ENCODE results near the gene GON4L.
"Not testable (repeated sequence)": the region's sequence is repeated elsewhere in the genome, so short reads cannot be mapped to it uniquely, and the experiment has no call there.

The GON4L gene

GRCh38 chr1:155873860-155874259, 16.8 kb upstream of the GON4L start:
- DNase-seq: no peak

DNA sequence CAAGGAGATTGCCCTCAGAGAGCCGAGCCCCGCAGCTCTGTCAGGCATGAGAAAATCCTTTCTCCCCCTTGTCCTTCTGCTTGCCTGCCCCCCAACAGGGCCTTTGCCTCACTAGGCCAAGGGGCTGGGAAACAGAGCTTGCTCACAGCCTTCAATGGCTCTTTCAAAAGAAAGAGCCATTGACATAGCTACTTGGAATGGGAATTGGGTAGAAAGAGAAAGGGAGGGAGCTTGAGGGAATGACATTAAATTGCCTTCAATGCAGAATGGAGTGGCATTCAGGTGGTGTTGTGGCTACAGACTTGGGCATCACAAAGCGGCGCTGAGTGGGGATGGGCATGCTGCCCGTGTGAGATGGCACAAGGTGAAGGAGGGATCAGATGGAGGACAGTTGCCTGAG, 15.5 kb upstream of the GON4L start:
- no peak for DNase-seq

DNA sequence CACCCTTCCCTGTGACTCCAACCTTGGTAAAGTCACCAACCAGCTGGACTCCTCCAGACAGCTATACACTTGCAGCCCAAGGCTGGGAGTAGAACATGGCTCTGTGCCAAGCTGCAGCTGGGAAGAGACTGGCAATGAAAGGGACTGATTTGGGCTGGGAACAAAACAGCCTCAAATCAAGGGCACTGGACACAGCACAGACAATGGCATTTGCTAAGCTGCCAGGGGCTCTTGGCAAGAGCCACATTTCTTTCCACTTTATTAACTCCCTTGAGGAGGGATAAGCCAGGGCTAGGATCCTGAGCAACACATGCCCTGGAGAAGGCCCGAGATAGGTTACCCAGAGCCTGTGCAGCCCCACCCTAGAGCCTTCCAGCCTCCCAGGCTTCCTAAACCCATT, 14.4 kb upstream of the GON4L start:
- DNase-seq: no peak

- no peak for DNase-seq
Observed at GRCh38 chr1:155867766-155868165, 10.8 kb upstream of the GON4L start.

DNA sequence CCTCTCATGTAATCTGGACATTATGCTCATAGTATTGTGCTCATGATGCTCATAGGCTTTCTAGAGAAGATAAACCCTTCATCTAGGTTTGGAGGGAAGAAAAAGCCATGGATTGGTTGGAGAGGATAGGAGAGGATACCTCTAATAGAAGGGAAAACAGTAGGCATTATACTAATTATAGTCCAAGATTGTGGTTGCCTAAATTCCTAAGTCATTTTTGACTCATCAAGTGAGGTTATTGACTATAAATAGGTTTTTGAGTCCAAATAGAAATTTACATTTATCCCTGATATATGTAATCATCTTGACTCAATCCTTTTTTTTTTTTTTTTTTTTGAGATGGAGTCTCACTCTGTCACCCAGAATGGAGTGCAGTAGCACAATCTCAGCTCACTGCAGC, 7.4 kb upstream of the GON4L start:
- DNase-seq: no peak

- no peak for DNase-seq
Observed at GRCh38 chr1:155861896-155862295, 4.9 kb upstream of the GON4L start.

GRCh38 chr1:155860970-155861510, 4.0 kb upstream of the GON4L start:
- no peak for DNase-seq

GRCh38 chr1:155859881-155860871, 3.2 kb upstream of the GON4L start:
- DNase-seq: no peak

DNA sequence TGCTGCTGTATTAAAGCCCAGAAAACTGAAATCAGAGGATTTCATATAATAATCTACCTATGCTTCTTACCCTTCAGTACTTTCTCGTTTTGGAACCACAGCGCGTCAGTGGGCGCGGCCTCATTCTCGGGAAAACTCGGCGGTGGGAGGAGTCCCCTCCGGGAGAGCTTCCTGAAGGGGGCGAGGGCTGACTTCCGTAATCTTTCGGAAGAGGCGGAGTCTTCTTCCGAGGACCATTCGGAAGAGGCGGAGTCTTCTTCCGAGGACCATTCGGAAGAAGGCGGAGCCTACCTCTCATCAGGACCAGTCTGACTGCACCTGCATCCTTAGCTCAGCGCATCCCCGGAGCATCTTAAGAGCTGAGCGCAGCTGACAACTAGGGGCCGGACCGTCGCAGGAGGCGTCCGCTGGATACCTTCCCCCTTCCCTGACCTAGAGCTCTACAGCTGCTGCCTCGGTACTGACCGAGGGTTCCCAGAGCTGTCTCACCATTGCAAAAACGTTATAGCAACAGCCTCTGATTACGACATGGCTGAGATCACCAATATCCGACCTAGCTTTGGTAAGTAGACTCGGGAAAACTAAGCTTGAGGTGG, 2.3 kb upstream of the GON4L start, which contains the start of gene SYT11:
TSS of gene SYT11 (plus strand) at position 334 of the 596 bp plus-strand sequence. CDS start at position 529, 195 bp downstream.
- peak; percentile 79 to 85 for DNase-seq

- DNase-seq: peak; percentile 79 to 85
Observed at GRCh38 chr1:155858800-155859233, 1.8 kb upstream of the GON4L start.

DNA sequence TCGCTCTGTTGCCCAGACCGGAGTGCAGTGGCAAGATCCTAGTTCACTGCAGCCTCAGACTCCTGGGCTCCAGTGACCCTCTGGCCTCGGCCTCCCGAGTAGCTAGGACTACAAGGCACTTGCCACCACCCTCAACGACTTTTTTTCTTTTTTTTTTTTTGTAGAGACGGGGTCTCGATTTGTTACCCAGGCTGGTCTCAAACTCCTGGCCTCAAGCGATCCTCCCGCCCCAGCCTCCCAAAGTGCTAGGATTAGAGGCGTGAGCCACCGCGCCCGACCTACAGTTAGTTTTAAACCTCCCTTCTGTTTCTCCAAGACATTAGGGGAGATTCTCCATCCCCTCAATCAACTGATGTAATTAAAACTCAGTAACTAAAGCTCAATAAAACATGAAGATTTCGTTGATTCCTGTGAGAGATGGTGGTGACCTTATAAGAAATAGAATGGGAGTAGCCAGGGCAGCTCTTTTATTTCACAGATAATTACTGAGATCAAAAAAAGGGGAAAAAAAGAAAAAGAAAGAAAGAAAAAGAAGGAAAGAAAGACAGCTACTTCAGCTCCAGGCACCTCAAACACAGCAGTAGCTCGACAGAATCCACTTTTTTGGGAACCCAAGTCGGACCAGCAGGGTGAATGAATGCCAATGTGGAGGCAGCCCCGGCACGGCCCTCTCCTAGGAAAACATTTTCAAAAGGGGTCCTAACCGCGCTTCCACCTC, 598 bp downstream of the GON4L start:
- no peak for DNase-seq

GRCh38 chr1:155850345-155850744, 6.7 kb downstream of the GON4L start:
- no peak for DNase-seq

DNA sequence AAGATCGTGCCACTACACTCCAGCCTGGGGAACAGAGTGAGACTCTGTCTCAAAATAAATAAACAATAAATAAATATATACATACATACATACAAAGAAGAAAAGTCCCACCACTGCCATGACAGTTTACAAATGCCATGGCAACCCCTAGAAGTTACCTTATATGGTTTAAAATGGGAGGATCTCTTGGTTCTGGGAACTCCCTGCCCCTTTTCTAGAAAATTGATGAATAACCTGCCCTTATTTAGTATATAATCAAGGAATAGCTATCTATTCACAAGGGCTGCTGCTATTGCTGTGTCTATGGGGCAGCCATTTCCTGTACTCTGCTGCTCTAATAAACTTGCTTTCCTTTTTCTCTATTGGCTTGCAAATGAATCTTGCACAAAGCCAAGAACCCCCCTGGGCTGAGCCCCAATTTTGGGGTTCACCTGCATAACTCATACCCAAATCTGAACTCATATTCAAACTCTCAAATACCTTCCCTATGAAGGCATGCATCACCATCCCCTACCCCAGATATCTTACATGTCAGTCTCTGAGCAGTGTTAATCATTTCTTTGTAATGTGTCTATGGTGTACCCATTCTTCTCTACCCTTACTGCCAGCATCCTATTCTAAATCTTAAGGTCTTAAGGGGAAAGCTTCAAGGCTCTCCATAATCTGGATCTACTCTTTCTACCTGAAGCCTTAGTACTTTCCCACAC, 9.0 kb downstream of the GON4L start:
- no peak for DNase-seq

DNA sequence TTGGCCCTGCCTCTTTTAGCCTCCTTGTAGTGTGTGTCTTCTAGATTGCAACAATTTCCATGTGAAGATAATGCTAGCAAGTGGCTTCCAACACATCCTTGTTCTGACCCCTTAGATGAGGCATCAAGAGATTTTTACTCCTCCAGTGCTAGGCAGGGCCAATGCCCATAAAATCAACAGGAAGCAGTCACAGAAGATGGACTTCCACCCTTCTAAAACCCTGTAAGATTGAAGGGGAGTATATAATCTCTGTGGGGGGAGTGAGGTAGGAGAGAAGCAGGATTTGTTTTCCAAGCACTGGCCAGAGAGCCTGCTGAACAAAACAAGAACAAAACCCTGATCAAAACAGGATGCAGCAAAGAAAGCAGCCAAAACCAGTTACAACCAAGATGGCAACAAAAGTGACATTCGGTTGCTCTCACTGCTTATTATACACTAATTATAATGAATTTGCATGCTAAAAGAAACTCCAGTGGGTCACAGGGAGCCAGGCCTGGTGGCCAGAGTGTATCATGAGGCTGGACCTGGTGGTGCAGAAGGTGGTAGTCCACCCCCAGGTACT, 12.1 kb downstream of the GON4L start:
- DNase-seq: no peak

GRCh38 chr1:155840386-155840785, 16.6 kb downstream of the GON4L start:
- DNase-seq: no peak

GRCh38 chr1:155835548-155835947, 21.5 kb downstream of the GON4L start:
- no peak for DNase-seq

- DNase-seq: not testable (repeated sequence)
Observed at GRCh38 chr1:155834927-155835399, 22.1 kb downstream of the GON4L start.

GRCh38 chr1:155834296-155834926, 22.6 kb downstream of the GON4L start:
- no peak for DNase-seq

GRCh38 chr1:155833665-155834295, 23.2 kb downstream of the GON4L start:
- DNase-seq: no peak

- DNase-seq: no peak
Observed at GRCh38 chr1:155831279-155831976, 25.6 kb downstream of the GON4L start.

All from AML-193 (cell line).